K562 (cell line): ENCODE data around the gene PTGIR. TPM values are rescaled to one million over a fixed set of nuclear protein-coding genes. Genes with fewer than 3 reads are reported as not detected.

ENCODE experiments used
- HDAC2 ChIP-seq: fragments of 450-650 bp; IDR thresholded peaks from 2 replicates; pipeline ENCODE4 v1.6.1; 2016; ENCODE audit warnings: mild to moderate bottlenecking
- MTA3 ChIP-seq: fragments of 450-650 bp; formaldehyde crosslinking; IDR thresholded peaks from 2 replicates; pipeline ENCODE4 v1.6.1; 2017; ENCODE audit warnings: mild to moderate bottlenecking, borderline replicate concordance
- POLR2A ChIP-seq: fragments of 450-650 bp; conservative IDR thresholded peaks from 2 replicates; pipeline ENCODE4 v1.6.1; 2016
- RCOR1 ChIP-seq, 2 experiments: IDR thresholded peaks; 2 replicates each; pipeline ENCODE4 v1.6.1; 2012; ENCODE audit warnings: low read depth in 2 of 2, low read length in 2 of 2, borderline replicate concordance in 1 of 2, improper control_type of control experiment in 1 of 2
- RFX1 ChIP-seq: fragments of 450-650 bp; IDR thresholded peaks from 2 replicates; pipeline ENCODE4 v1.6.1; 2016; ENCODE audit warnings: mild to moderate bottlenecking, moderate library complexity
- TAF1 ChIP-seq: IDR thresholded peaks from 2 replicates; pipeline ENCODE4 v1.6.1; 2011; ENCODE audit warnings: mild to moderate bottlenecking, low read length, moderate library complexity; ENCODE audit not compliant: insufficient read depth, control insufficient read depth, severe bottlenecking; ENCODE audit errors: extremely low read depth
- TSC22D4 ChIP-seq: fragments of 450-650 bp; IDR thresholded peaks from 2 replicates; pipeline ENCODE4 v1.6.1; 2016; ENCODE audit warnings: missing genetic modification characterization, missing biosample characterization, control low read depth
- ZC3H8 ChIP-seq: fragments of 450-650 bp; IDR thresholded peaks from 2 replicates; pipeline ENCODE4 v1.6.1; 2017
- polyA plus RNA-seq, 8 experiments: library from polyadenylated mRNA; depleted of rRNA in 4 of 8; stranded (reverse) in 5 of 8; unstranded in 3 of 8; fragments of >200 nt; fragmentation: Nextera tagmentation in 2 of 8; fragmentation: Illumina TruSeq in 1 of 8; extraction: Ambion mirVana in 2 of 8; extraction: Trizol in 1 of 8; gene quantifications; 2 replicates each; pipeline versions ENCODE4 v1.2.1 to v1.2.3, GENCODE V29; 2011 to 2014; ENCODE audit warnings: inconsistent platforms in 1 of 8, missing spikeins in 1 of 8
- total RNA-seq, 7 experiments: library from RNA; depleted of rRNA in 6 of 7; stranded (reverse); fragments of >200 nt in 6 of 7; fragmentation: Illumina TruSeq in 2 of 7; extraction: Trizol in 2 of 7; gene quantifications; 2 replicates each; pipeline versions ENCODE4 v1.2.1 to v1.2.3, GENCODE V29; 2011 to 2021; ENCODE audit warnings: low replicate concordance in 1 of 7
- TF ChIP-seq, protein P1 (sequence below), 2 experiments: fragments of 450-650 bp in 1 of 2; sonication (generic) in 1 of 2; formaldehyde crosslinking in 1 of 2; IDR thresholded peaks; 2 replicates each; pipeline versions ENCODE4 v1.7.1 to v1.9.0; 2016 to 2022; ENCODE audit warnings: inconsistent platforms in 1 of 2, mild to moderate bottlenecking in 1 of 2, missing genetic modification reagents in 1 of 2
- TF ChIP-seq, protein P2 (sequence below): sonication (generic); formaldehyde crosslinking; IDR thresholded peaks from 2 replicates; pipeline ENCODE4 v1.8.0; 2022; ENCODE audit warnings: mild to moderate bottlenecking, low read depth, missing genetic modification reagents
- TF ChIP-seq, protein P3 (sequence below): fragments of 250-450 bp; sonication (Bioruptor Pico); IDR thresholded peaks from 2 replicates; pipeline ENCODE4 v1.9.0; 2021; ENCODE audit warnings: mild to moderate bottlenecking, inconsistent platforms
- TF ChIP-seq, protein P4 (sequence below): fragments of 250-450 bp; sonication (Bioruptor Pico); IDR thresholded peaks from 2 replicates; pipeline ENCODE4 v1.8.0; 2021; ENCODE audit warnings: mild to moderate bottlenecking, moderate library complexity

Gene PTGIR
- total and polyA plus RNA-seq, 9 of the 15 experiments (the other 6 are each of a cell fraction or from before 2014, with no cell fraction given), result 0.11 to 3.4 (median 1.1) TPM; not detected in 1

DNA sequence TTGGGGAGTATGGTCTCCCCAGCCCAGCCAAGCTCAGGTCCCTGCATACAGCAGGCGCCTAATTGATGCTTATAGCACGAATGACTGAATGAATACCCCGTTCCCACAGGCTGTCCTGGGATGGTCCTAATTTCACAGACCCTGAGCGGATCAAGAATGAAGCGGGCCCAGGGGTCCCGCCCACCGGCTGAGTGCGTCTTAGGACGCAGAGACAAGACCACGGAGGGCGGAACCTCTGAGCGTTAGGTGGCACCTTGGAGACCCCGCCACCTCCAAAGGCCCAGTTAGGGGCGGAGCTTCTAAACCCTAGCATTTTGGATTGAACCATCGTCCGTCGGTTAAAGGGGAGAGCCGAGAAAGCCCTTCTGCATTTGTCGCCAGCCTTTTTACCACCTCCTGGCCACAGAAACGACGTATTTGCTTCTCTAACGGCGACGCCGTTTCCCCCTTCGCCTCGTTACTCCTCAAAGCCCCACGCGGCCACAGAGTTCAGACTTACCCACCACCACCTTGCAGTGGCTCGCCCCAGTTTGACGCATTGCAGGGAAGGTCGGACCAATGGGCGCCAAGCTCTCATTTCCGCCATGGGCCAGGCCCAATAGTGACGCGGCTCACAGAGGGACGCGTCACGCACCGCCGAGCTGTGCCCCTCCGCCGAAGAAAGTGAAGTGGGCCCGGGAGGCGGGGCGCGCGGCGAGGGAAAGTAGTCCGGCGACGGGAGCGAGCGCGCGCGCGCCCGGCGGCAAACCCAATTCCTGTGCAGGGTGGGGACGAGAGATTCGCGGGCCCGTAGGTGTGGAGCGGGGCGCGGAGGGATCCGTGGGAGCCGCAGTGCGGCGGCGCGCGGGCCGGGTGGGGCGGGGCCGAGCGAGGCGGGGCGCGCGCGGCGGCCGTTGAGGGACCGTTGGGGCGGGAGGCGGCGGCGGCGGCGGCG, 24.2 kb downstream of the PTGIR start (continued):
- TF ChIP-seq, protein P1, sequence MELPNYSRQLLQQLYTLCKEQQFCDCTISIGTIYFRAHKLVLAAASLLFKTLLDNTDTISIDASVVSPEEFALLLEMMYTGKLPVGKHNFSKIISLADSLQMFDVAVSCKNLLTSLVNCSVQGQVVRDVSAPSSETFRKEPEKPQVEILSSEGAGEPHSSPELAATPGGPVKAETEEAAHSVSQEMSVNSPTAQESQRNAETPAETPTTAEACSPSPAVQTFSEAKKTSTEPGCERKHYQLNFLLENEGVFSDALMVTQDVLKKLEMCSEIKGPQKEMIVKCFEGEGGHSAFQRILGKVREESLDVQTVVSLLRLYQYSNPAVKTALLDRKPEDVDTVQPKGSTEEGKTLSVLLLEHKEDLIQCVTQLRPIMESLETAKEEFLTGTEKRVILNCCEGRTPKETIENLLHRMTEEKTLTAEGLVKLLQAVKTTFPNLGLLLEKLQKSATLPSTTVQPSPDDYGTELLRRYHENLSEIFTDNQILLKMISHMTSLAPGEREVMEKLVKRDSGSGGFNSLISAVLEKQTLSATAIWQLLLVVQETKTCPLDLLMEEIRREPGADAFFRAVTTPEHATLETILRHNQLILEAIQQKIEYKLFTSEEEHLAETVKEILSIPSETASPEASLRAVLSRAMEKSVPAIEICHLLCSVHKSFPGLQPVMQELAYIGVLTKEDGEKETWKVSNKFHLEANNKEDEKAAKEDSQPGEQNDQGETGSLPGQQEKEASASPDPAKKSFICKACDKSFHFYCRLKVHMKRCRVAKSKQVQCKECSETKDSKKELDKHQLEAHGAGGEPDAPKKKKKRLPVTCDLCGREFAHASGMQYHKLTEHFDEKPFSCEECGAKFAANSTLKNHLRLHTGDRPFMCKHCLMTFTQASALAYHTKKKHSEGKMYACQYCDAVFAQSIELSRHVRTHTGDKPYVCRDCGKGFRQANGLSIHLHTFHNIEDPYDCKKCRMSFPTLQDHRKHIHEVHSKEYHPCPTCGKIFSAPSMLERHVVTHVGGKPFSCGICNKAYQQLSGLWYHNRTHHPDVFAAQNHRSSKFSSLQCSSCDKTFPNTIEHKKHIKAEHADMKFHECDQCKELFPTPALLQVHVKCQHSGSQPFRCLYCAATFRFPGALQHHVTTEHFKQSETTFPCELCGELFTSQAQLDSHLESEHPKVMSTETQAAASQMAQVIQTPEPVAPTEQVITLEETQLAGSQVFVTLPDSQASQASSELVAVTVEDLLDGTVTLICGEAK (IDR thresholded peaks at IDR 0.05), result peak; percentile 68; the same call in 1 of the 2 replicates
- TF ChIP-seq, protein P1 (CRISPR knock-in tag; IDR thresholded peaks at IDR 0.05), result no peak
- TF ChIP-seq HDAC2 (peak; percentile 95), MTA3 (peak; percentile 94), POLR2A (peak; percentile 77), ZC3H8 (no peak), RCOR1 (IDR thresholded peaks at IDR 0.05; ENCODE audit: borderline replicate concordance in 1 of 2, low read depth in 2 of 2, low read length in 2 of 2) (peak in 1 of 2 experiments; percentile 65; a peak in 3 of 4 replicates), TAF1 (no peak), RFX1 (no peak; the same call in 1 of the 2 replicates), TSC22D4 (tag) (no peak)
- TF ChIP-seq, protein P2, sequence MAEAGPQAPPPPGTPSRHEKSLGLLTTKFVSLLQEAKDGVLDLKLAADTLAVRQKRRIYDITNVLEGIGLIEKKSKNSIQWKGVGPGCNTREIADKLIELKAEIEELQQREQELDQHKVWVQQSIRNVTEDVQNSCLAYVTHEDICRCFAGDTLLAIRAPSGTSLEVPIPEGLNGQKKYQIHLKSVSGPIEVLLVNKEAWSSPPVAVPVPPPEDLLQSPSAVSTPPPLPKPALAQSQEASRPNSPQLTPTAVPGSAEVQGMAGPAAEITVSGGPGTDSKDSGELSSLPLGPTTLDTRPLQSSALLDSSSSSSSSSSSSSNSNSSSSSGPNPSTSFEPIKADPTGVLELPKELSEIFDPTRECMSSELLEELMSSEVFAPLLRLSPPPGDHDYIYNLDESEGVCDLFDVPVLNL (CRISPR knock-in tag), result peak; percentile 66; the same call in 1 of the 2 replicates
- TF ChIP-seq, protein P3, sequence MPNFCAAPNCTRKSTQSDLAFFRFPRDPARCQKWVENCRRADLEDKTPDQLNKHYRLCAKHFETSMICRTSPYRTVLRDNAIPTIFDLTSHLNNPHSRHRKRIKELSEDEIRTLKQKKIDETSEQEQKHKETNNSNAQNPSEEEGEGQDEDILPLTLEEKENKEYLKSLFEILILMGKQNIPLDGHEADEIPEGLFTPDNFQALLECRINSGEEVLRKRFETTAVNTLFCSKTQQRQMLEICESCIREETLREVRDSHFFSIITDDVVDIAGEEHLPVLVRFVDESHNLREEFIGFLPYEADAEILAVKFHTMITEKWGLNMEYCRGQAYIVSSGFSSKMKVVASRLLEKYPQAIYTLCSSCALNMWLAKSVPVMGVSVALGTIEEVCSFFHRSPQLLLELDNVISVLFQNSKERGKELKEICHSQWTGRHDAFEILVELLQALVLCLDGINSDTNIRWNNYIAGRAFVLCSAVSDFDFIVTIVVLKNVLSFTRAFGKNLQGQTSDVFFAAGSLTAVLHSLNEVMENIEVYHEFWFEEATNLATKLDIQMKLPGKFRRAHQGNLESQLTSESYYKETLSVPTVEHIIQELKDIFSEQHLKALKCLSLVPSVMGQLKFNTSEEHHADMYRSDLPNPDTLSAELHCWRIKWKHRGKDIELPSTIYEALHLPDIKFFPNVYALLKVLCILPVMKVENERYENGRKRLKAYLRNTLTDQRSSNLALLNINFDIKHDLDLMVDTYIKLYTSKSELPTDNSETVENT (CRISPR knock-in tag), result no peak
- TF ChIP-seq, protein P4, sequence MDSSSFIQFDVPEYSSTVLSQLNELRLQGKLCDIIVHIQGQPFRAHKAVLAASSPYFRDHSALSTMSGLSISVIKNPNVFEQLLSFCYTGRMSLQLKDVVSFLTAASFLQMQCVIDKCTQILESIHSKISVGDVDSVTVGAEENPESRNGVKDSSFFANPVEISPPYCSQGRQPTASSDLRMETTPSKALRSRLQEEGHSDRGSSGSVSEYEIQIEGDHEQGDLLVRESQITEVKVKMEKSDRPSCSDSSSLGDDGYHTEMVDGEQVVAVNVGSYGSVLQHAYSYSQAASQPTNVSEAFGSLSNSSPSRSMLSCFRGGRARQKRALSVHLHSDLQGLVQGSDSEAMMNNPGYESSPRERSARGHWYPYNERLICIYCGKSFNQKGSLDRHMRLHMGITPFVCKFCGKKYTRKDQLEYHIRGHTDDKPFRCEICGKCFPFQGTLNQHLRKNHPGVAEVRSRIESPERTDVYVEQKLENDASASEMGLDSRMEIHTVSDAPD (CRISPR knock-in tag), result no peak
